ENCODE measurements around the gene KIAA0753.
A peak's percentile ranks its signal among the peaks of the same experiment; 100 is the strongest.

Gene KIAA0753

DNA sequence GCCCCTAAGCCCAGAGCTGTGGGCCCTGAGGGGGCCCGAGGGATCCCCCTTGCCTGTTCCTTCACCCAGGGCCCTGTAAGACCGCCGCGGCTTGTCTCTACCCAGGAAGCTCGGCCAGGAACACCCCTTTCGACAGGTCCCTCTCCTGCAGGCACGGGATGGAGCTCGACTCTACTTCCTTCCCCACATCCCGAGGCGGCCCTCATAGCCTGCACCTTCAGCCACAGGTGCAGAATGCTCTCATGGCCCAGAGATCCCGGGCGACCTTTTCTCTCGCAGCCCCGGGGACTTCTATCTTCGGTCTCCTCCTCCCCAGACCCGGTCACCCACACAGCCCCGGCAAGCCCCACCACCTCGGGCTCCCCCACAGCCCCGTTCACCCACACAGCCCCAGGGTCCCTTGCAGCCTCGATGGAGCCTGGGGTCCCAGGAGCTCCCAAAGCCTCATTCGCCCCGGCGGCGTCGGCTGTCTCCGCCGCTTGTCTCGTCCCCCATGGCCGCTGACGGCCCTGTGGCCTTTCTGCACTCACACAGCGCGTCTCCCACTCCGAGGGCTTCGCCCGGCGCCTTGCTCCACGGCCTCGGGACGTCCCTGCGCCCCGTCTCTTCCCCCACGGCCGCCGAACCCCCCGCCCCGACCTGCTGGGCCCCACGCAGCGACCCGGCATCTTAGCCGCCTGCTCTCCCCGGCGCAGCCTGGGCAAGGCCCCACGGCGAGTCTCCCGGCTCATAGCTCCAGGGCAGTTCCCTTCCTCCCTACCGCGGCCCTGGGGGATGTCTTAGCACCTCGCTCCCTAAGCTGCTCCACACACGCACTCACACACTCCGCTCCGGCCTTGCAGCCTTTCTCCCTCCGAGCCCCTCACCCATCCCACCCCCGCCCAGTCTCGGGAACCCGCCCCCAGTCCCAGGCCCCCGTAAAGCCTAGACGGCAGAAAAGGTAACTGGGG is 650 bp downstream of the KIAA0753 start:
- DNase-seq: no peak

DNA sequence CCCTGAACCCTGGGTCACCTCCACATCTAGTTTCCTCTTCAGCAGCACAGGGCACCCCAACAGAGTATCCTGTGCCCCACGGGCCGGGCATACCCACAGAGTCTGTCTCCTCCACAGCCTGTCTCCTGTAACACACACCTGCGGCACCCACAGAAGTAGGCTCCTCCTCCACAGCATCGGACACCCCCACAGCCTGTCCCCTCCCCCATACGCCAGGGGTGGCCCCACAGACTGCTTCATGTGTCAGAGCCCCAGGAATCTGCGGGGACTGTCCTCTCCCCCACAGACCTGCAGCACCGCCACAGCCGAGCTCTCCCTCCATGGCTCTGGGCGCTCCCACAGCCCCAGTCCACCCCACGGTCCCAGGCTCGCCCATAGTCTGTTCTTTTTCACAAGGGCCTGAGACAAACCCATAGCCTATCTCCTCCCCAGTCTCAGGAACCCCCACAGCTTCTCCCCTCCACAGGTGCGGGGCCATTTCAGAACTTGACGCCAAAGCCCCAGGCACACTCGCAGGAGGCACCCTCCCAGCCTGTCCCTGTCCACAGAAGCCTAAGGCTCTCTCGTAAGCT is 1.4 kb downstream of the KIAA0753 start:
- DNase-seq: no peak

DNA sequence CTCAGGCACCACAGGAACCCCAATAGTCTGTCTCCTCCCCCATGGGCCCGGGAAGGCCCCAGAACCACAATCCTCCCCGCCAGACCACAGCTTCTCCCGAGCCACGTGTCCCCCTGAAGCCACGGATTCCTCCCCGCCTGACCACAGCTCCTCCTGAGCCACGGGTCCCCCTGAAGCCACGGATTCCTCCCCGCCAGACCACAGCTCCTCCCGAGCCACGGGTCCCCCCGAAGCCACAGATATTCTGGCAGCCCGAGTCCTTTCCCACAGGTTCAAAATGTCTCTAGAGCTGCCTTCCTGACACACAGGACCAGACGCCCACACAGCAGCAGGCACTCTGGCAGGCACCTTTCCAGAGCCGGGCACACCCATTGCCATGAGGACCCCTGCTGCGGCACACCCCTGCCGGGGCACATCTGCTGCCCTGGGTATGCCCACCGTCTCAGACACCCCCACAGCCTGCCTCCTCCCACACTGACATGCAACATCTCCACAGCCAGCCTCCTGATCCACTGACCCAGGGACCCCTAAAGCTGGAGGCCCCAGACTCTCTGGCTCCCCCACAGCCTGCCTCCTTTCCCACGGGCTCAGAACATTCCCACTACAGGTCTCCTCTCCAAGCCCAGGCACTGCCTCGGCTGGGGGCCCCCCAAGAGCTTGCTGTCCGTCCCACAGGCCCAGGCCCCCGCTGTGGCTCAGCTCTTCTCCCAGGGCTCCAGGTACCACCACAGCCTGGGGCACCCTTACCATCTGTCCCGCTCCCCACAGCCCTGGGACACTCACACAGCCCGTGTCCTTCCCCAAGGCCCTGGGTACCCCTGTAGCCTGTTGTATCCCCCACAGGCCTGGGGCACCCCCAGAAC is 2.2 kb downstream of the KIAA0753 start:
- no peak for DNase-seq

DNA sequence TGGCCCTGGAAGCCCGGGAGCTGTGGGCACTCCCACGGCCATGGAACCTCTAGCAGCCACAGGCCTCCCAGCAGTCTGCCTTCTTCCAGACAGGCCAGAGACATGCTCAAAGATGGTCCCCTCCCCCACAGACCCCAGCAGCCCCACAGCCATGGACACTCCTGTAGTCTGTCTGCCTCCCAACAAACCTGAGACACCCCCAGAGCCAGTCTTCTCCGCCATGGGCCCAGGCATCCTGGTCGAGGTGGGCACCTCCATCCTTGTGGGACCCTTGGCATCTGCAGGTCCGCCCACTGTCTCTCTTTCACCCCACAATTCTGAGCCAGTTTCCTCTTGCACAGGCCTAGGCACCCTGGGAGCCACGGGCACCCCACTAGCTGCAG is 3.1 kb downstream of the KIAA0753 start:
- DNase-seq: no peak

DNA sequence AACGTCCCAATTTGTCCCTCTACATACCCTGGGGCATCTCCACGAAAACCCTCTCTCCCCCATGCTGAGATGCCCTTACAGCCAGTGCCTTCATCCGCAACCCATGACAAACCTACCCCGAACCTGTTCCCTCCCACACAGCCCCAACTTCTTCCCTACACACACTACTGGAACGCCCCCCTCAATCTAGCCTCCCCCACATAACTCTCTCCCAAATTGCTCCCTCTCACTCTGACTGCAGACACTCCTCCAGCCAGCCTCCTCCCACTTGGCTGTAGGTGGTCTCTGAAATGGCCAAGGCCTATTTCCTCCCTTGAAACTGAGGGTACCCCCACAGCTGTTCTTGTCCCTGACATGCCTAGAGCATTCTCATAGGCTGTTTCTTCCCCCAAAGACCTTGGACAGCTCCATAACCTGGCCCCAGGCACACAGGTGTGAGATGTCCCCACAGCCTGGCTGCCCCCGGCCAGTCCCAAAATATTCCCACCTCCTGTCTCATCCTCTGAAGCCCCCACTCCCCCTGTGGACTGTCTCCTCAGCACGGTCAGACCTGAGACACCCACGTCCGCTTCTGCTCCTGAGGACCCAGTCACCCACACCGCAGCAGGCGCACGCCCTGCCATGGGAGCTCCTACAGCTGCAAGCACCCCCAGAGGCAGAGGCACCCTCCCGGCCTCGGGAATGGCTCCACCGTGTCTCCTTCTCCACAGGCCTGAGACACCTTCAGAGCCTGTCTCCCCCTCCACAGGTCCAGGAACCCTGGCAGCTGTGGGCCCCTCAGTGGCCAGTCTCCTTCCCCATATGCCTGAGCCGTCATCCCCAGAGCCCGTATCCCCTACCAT is 3.7 kb downstream of the KIAA0753 start:
- DNase-seq: no peak

DNA sequence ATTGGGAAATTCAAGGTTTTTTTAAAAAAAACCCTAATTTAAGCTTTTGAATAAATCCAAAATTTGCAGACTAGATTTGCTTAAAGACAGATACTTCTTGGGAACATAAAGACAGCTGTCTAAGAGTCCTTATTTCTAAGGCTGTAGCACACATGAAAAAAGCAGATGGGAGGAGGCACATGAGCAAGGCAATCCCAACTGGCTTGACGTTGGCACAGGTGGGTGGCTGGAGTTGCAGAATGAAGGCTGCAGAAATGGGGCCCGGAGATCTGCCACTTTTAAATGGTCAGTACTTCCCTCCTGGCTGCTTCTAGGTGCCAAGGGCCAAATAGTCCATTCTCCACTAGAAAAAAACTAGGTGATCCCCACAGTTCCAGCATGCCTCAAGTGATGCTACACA is 4.4 kb downstream of the KIAA0753 start:
- no peak for DNase-seq

DNA sequence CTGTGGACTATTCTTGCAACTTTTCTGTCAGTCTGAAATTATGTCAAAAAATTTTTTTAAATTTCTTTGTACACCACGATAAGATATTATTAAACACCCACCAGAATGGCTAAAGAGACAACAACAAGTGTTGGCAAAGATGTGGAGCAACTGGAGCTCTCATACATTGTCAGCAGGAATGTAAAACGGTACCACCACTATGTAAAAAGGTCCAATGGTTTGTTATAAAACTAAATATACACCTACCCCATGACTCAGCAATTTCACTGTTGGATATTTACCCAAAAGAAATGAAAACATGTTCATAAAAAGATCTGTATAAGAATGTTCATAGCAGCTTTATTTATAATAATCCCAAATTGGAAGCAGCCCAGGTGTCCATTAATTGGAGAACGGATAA is 7.2 kb downstream of the KIAA0753 start:
- no peak for DNase-seq

DNA sequence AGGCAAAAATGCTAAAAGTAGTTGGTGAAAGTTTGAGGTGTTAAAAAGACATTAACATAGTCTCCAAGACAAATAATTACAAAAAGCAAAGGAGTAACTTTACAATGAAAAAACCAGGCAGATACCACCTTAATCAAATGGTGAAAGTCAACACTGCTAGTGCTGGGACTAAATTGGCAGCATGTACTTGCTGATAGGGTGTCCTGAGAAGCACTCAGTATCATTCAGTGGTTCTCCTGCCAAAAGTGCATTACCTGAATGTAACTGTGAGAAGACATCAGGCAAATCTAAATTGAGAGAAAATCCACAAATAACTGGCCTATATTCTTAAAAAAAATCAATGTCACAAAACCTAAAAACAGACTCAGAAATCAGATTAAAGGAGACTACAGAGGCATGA is 8.0 kb downstream of the KIAA0753 start:
- DNase-seq: no peak

DNA sequence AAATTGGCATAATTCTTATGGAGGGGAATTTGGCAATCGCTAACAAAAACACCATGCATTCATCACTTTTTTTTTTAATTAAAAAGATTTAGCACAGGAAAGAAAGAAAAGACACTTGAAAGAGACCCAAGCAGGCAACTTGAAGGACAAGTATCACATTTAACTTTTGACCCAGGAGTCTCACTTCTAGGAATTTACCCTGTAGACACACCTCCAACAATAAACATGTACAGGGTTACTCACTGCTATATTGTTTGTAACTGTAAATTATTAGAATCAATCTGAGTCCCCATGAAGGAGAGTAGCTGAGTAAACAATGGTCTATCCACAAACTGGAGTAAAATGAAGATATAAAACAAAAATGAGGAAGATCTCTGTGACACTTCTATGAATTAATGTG is 10.1 kb downstream of the KIAA0753 start:
- no peak for DNase-seq

DNA sequence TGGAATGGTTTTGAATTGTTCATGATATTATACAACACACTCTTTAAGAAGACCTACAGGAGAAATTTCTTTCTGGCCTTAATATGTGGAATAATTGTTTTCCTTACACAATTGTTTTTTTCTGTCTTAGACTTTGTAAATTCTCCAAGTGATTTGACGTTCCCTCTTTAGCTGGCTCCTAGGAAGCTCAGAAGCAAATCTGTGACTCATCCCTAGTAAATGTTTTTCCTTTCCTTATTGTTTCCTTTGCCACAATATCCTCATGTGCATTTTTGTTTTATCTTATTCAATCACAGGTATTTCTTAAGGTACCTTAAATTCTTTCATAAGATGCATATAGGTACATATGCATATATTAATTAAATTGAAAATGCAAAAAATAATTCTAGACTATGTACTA is 13.5 kb downstream of the KIAA0753 start:
- DNase-seq: no peak

DNA sequence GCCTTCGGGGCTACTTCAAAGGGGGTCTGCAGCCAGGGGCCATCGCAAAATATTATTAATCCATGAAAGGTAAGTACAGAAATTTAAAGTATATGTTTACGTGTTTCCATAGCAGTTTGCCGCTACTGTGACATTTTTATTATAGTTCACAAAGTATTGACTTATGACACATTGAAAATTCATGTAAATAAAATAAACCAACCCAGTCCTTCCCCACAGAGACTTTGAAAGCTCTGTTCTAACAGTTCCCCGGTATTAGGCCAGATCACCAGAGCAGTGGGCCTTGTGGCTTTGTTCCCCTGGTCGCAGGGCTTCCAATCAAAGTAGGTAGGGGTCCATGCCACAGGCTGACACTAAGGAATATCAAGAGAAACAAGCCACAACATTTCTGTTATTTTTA is 13.9 kb downstream of the KIAA0753 start:
- no peak for DNase-seq

DNA sequence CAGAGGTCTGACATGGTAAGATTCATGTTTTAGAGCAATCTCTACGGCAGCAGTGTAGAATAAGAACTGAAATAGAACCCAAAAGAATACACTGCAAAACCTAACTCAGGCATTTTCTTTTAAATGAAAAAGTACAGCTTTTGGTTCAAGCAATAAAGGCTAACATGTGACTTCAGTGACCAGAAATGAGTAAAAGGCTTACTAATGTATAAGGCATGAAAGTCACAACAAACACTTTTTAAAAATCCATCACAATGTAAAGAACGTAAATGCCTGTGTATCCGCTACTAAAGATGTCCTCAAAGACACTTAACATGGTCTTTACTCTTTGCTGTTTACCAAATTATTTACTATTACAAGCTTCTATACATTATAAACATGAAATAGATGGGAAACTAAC is 16.6 kb downstream of the KIAA0753 start:
- no peak for DNase-seq

DNA sequence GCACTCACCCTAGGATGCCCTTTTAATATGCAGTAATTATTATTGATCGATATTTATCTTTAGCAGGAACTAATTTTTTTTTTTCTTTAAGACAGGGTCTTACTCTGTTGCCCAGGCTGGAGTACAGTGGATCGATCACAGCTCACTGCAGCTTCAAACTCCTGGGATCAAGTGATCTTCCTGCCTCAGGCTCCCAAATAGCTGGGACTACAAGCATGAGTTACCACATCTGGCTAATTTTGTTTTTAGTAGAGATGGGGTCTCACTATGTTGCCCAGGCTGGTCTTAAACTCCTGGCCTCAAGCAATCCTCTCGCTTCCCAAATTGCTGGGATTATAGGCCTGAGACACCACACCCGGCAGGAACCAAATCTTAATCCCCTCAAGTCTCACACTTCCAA is 29.3 kb downstream of the KIAA0753 start:
- no peak for DNase-seq

DNA sequence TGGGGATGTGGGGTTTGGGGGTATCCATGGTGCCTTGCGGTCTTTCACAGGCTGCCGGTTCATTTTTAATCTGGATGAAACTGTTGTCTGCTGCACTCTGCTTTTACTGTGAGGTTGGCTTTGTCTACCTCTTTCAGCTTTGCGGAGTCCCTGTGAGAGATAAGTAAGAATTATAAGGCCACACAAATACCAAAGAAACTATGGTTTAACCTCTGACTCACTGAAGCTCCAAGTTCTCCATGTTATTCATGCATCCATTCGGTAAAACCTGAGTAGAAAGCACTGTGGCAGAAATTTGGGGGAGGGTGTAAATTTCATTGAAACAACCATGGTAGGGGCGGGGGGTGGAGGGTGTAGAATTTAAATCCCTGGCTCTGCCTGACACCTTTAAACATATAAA is 30.5 kb downstream of the KIAA0753 start:
- DNase-seq: no peak

DNA sequence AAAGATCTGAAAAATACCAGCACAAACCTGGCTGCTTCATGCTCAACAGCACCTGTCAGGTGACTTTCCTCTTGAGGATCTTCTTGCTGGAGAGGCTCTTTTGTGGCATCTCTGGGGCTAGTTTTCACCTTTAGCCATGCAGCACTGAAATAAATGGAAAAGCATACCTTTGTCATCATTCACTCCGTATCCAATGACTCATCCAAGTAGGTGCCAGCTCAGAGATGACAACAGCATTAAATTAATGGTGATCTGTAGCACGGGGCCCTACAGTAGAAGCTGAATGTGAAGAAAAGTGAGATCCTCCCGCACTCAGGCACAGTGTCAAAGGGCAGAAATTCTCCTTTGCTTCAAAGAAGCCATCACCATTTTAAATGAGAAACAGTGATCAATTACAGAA is 32.2 kb downstream of the KIAA0753 start:
- DNase-seq: peak; percentile 29

DNA sequence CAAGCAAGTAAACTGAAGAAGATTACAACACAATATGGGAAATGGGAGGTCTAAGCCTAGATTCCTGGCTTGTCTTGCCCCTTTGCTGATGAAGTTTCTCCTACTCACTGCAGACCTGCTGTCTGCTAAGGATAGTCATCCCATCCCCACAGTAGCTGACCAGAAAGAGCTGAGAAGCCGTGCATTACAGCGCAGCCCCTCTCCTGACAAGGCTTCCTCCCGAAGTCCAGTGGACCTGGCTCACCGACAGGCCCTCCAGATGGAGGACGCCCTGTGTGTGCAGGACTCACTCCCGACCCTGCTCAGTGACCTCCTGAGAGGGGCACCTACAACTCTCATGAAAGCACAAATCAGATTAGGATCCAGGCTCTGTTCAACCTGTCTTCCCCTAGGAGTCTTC is 35.4 kb downstream of the KIAA0753 start:
- DNase-seq: no peak

DNA sequence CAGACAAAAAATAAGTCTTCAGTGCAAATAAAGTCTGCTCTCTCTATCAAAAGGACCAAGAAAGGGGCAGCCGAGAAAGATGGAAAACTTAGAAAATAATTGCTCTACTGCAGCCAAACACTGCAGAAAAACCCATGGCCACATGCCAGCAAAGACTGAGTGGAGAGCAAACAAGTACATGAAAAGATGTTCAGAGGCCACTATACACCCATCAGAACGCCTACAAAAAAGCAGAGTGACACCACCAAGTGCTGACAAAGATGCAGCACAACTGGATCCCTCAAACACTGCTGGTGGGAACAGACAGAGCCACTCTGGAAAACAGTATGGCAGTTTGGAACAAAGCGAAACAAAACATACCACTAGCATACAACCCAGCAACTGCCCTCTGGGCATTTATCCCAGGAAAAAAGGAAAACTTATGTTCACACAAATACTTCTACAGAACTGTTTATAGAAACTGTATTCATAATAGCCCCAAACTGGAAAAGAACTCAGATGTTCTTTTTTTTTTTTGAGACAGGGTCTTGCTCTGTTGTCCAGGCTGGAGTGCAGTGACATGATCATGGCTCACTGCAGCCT is 36.7 kb downstream of the KIAA0753 start:
- no peak for DNase-seq

DNA sequence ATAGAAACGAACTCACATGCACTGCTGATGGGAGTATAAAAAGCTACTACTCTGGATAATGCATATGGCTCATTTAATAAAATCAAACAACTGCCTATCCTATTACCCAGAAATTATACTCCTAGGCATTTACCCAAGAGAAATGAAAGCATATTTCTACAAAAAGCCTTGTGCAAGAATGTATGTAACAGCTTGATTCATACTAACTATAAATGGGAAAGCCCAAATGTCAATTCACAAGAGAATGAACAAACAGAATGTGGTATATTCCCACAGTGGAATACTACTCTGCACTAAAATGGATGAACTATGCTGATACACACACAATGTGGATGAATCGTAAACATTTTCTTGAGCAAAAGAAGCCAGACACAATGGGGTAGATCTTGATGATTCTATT is 38.4 kb downstream of the KIAA0753 start:
- no peak for DNase-seq

DNA sequence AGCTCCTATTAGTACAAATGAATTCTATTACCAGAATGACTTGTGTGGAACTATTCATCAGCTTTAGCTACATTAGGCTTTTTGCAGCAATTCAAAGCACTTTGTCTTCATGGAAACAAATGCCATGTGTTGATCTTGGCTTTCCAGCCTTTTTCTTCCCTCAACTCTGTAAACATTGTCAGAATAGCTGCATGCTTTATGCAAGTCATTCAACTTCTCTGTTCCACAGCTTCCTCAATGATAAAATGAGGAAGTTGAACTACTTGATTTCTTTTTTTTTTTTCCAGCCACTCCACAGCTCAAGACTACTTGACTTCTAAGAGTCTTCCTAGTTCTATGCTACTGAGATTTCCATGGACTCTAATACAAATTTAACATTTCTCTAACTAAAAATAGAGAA is 41.1 kb downstream of the KIAA0753 start:
- no peak for DNase-seq

DNA sequence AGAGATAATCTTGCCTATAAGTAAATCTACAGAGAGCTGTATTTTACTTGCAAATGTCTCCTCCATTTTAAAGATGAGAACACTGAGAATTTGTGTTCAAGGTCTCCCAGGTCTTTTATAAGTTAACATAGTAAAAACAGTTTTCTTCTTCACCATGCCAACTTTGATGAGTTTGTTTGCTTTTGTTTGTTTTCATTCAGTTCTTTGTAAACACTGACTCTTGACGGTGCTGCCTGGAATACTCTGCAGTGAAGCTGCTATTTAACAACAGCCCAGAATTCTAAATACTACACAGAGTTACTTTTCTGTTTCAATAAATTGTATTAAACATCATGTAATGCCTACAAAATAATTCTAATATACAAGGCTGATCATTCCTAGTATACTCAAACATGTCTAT is 42.8 kb downstream of the KIAA0753 start:
- no peak for DNase-seq

DNA sequence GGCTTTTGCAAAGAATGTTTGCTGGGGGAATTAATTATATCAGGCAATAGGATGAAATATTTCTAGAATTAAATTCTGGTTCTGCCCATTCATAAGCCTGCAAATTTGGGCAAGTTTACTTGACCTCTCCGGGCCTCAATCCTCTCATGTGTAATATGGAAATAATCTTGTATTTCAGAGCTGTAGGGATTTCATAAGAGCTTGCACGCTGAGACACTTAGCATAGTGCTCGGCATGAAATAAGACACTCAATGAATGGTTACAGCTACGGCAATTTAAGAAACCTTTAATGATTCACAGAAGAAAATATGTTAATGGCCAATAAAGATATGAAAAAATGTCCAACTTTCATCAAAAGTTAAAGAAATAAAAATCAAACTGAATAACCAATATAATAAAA is 43.6 kb downstream of the KIAA0753 start:
- DNase-seq: no peak

DNA sequence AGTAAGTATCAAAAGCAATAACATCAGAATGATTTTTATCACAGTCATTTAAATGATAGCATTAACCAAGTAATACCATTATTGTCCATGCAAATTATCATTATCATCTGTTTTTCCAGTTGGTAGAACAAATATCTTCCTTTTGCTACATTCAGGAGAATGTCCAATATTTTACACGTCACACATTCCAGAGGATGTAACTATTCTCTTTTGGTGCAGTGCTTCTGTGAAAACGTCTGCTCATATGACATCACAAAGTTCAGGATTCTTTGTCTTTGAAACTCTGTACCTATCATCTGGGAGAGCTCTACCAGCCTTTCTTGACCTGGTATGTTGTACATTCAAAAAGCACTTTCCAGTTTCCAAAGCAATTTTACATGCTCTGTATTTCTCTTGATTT is 44.0 kb downstream of the KIAA0753 start:
- DNase-seq: no peak
